Liver (tissue), 9 donors: ENCODE results near the gene ATG4C. TPM values are rescaled to one million over a fixed set of nuclear protein-coding genes. Genes with fewer than 3 reads are reported as not detected.
A peak's percentile ranks its signal among the peaks of the same experiment; 100 is the strongest.

Source experiments
- DNase-seq: peaks from one replicate; pipeline ENCODE4 v3.0.0-alpha.2; 2017; ENCODE audit warnings: low spot score
- H3K27ac ChIP-seq, 2 donors: one replicate each; pipeline ENCODE4 v1.7.0; 2013; ENCODE audit warnings: inconsistent platforms in 2 of 2, low read length in 2 of 2, control low read depth in 1 of 2, low read depth in 1 of 2, mild to moderate bottlenecking in 1 of 2
- H3K27me3 ChIP-seq, 4 donors: one replicate each; pipeline versions ENCODE4 v1.6.1 to v1.7.0; 2013; ENCODE audit warnings: low read length in 3 of 4, inconsistent platforms in 1 of 4, mild to moderate bottlenecking in 1 of 4, moderate library complexity in 1 of 4; ENCODE audit not compliant: control insufficient read depth in 4 of 4, insufficient read depth in 4 of 4
- H3K36me3 ChIP-seq, 4 donors: one replicate each; pipeline versions ENCODE4 v1.6.1 to v1.7.0; 2013; ENCODE audit warnings: low read length in 3 of 4, mild to moderate bottlenecking in 3 of 4, low read depth in 1 of 4, moderate library complexity in 1 of 4; ENCODE audit not compliant: control insufficient read depth in 4 of 4, insufficient read depth in 3 of 4
- H3K4me1 ChIP-seq, 4 donors: one replicate each; pipeline versions ENCODE4 v1.6.1 to v1.7.0; 2013; ENCODE audit warnings: low read length in 3 of 4, mild to moderate bottlenecking in 3 of 4, moderate library complexity in 1 of 4; ENCODE audit not compliant: control insufficient read depth in 4 of 4, insufficient read depth in 4 of 4
- H3K4me3 ChIP-seq, 3 donors: one replicate each; pipeline versions ENCODE4 v1.6.1 to v1.7.0; 2013; ENCODE audit warnings: low read length in 3 of 3, control low read depth in 1 of 3, low read depth in 1 of 3, mild to moderate bottlenecking in 1 of 3
- H3K9ac ChIP-seq, 2 donors: one replicate each; pipeline ENCODE4 v1.7.0; 2013; ENCODE audit warnings: low read length in 2 of 2, mild to moderate bottlenecking in 2 of 2, moderate library complexity in 2 of 2, control low read depth in 1 of 2, low read depth in 1 of 2
- H3K9me3 ChIP-seq, 4 donors: one replicate each; pipeline versions ENCODE4 v1.6.1 to v1.7.0; 2013; ENCODE audit warnings: low read length in 3 of 4; ENCODE audit not compliant: control insufficient read depth in 4 of 4
- EGR1 ChIP-seq, 2 donors: IDR thresholded peaks; 2 replicates each; pipeline ENCODE4 v1.6.1; 2016 to 2018; ENCODE audit warnings: antibody characterized with exemption in 2 of 2, low read depth in 2 of 2
- FOXA1 ChIP-seq: IDR thresholded peaks from 2 replicates; pipeline ENCODE4 v1.6.1; 2016; ENCODE audit warnings: antibody characterized with exemption
- FOXA2 ChIP-seq: IDR thresholded peaks from 2 replicates; pipeline ENCODE4 v1.6.1; 2016; ENCODE audit warnings: antibody characterized with exemption
- GABPA ChIP-seq, 2 donors: IDR thresholded peaks in 1 of 2; conservative IDR thresholded peaks in 1 of 2; 2 replicates each; pipeline ENCODE4 v1.6.1; 2016; ENCODE audit warnings: antibody characterized with exemption in 2 of 2, mild to moderate bottlenecking in 1 of 2, moderate library complexity in 1 of 2
- HNF4A ChIP-seq, 2 donors: conservative IDR thresholded peaks; 2 replicates each; pipeline ENCODE4 v1.6.1; 2016; ENCODE audit warnings: antibody characterized with exemption in 2 of 2, mild to moderate bottlenecking in 2 of 2
- HNF4G ChIP-seq: IDR thresholded peaks from 2 replicates; pipeline ENCODE4 v1.6.1; 2016; ENCODE audit warnings: antibody characterized with exemption
- JUND ChIP-seq, 2 donors: IDR thresholded peaks; 2 replicates each; pipeline ENCODE4 v1.6.1; 2016; ENCODE audit warnings: antibody characterized with exemption in 2 of 2
- MAX ChIP-seq: IDR thresholded peaks from 2 replicates; pipeline ENCODE4 v1.6.1; 2016; ENCODE audit warnings: antibody characterized with exemption
- NR2F2 ChIP-seq: IDR thresholded peaks from 2 replicates; pipeline ENCODE4 v1.6.1; 2016; ENCODE audit warnings: antibody characterized with exemption
- RAD21 ChIP-seq, 2 donors: IDR thresholded peaks; 2 replicates each; pipeline ENCODE4 v1.6.1; 2016; ENCODE audit warnings: antibody characterized with exemption in 2 of 2, mild to moderate bottlenecking in 2 of 2
- RXRA ChIP-seq, 2 donors: IDR thresholded peaks; 2 replicates each; pipeline ENCODE4 v1.6.1; 2017 to 2018; ENCODE audit warnings: antibody characterized with exemption in 2 of 2, mild to moderate bottlenecking in 1 of 2
- SP1 ChIP-seq: IDR thresholded peaks from 2 replicates; pipeline ENCODE4 v1.6.1; 2018; ENCODE audit warnings: antibody characterized with exemption, mild to moderate bottlenecking
- TAF1 ChIP-seq: conservative IDR thresholded peaks from 2 replicates; pipeline ENCODE4 v1.6.1; 2016; ENCODE audit warnings: antibody characterized with exemption, mild to moderate bottlenecking
- YY1 ChIP-seq: IDR thresholded peaks from 2 replicates; pipeline ENCODE4 v1.6.1; 2016; ENCODE audit warnings: antibody characterized with exemption, mild to moderate bottlenecking
- ZBTB33 ChIP-seq: IDR thresholded peaks from 2 replicates; pipeline ENCODE4 v1.6.1; 2016; ENCODE audit warnings: antibody characterized with exemption
- WGBS: extraction: QIAGEN DNeasy Blood & Tissue Kit; methylation state at CpG from one replicate; pipeline ENCODE4 v1.1.7; 2013; 5-methylcytosine and 5-hydroxymethylcytosine counted together
- polyA plus RNA-seq, 2 donors: library from polyadenylated mRNA; stranded (reverse) in 1 of 2; unstranded in 1 of 2; fragments of 200-250 nt in 1 of 2; fragments of >200 nt in 1 of 2; fragmentation: Nextera tagmentation in 1 of 2; extraction: Ambion mirVana in 1 of 2; gene quantifications; one replicate each; pipeline versions ENCODE4 v1.2.1 to v1.2.3, GENCODE V29; 2013 to 2015
- total RNA-seq, 2 donors: library from RNA; depleted of rRNA; stranded (reverse); fragments of >200 nt; gene quantifications; one replicate each; pipeline ENCODE4 v1.2.3, GENCODE V29; 2014
- TF ChIP-seq, protein P1 (sequence below): IDR thresholded peaks from 2 replicates; pipeline ENCODE4 v1.6.1; 2016; ENCODE audit warnings: antibody characterized with exemption
- TF ChIP-seq, protein P2 (sequence below): IDR thresholded peaks from 2 replicates; pipeline ENCODE4 v1.6.1; 2016; ENCODE audit warnings: antibody characterized with exemption, mild to moderate bottlenecking
- donor health status: healthy.
- donor health status: healthy.
- donor health status: healthy.
- donor health status: healthy.
- donor health status: healthy.

Gene ATG4C
- total and polyA plus RNA-seq, 4 donors, result 3.8 to 8.4 (median 5.2) TPM

GRCh38 chr1:62905872-62906271 is 121.9 kb downstream of the ATG4C start (continued):
- TF ChIP-seq, protein P1, sequence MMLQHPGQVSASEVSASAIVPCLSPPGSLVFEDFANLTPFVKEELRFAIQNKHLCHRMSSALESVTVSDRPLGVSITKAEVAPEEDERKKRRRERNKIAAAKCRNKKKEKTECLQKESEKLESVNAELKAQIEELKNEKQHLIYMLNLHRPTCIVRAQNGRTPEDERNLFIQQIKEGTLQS, result no peak
- no peak for TF ChIP-seq GABPA (IDR thresholded peaks at IDR 0.05 in 1 of 2, conservative IDR thresholded peaks at IDR 0.05 in 1 of 2)

DNA sequence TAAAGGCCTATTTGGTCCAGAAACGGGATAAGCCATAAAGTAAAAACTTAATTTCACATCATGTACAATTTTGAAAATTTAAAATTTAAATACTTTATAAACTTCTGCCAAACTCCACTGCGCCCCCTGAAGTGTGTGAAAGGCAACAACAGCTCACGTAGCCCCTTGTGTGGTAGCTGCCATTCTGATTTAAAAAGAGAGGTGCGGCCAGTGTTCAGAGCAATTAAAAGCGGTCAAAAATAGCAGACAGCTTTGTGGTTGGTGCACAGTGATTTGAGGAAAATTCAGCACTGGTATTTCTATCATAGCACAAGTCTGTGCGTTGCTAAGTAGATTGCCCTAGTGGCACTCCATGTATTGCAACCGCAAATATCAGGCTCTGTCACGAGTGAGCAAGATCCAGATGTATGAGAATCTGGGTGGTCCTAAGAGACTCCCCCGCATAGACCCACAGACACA is 122.5 kb downstream of the ATG4C start:
- no peak for DNase-seq

GRCh38 chr1:62908168-62908695 is 124.3 kb downstream of the ATG4C start:
- Histone ChIP-seq H3K27me3 (no peaks in the 10 kb centered on the region), H3K9ac (no peak overlapping the region), H3K9me3 (no peaks in the 10 kb centered on the region), H3K36me3 (no peaks in the 10 kb centered on the region), H3K4me3 (no peak overlapping the region), H3K27ac (no peak overlapping the region), H3K4me1 (no peaks in the 10 kb centered on the region)
- TF ChIP-seq GABPA (IDR thresholded peaks at IDR 0.05 in 1 of 2, conservative IDR thresholded peaks at IDR 0.05 in 1 of 2), result no peak
- no peak for TF ChIP-seq ZBTB33
- no peak for TF ChIP-seq EGR1 (IDR thresholded peaks at IDR 0.05; ENCODE audit: low read depth in 2 of 2)
- TF ChIP-seq HNF4A (conservative IDR thresholded peaks at IDR 0.05), result no peak
- no peak for TF ChIP-seq HNF4G
- TF ChIP-seq RXRA (IDR thresholded peaks at IDR 0.05), result no peak
- no peak for TF ChIP-seq YY1
- TF ChIP-seq NR2F2, result no peak
- TF ChIP-seq, protein P2, sequence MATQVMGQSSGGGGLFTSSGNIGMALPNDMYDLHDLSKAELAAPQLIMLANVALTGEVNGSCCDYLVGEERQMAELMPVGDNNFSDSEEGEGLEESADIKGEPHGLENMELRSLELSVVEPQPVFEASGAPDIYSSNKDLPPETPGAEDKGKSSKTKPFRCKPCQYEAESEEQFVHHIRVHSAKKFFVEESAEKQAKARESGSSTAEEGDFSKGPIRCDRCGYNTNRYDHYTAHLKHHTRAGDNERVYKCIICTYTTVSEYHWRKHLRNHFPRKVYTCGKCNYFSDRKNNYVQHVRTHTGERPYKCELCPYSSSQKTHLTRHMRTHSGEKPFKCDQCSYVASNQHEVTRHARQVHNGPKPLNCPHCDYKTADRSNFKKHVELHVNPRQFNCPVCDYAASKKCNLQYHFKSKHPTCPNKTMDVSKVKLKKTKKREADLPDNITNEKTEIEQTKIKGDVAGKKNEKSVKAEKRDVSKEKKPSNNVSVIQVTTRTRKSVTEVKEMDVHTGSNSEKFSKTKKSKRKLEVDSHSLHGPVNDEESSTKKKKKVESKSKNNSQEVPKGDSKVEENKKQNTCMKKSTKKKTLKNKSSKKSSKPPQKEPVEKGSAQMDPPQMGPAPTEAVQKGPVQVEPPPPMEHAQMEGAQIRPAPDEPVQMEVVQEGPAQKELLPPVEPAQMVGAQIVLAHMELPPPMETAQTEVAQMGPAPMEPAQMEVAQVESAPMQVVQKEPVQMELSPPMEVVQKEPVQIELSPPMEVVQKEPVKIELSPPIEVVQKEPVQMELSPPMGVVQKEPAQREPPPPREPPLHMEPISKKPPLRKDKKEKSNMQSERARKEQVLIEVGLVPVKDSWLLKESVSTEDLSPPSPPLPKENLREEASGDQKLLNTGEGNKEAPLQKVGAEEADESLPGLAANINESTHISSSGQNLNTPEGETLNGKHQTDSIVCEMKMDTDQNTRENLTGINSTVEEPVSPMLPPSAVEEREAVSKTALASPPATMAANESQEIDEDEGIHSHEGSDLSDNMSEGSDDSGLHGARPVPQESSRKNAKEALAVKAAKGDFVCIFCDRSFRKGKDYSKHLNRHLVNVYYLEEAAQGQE, result no peak
- no peak for TF ChIP-seq FOXA1
- TF ChIP-seq, protein P1, result no peak
- no peak for TF ChIP-seq TAF1
- no peak for TF ChIP-seq JUND (IDR thresholded peaks at IDR 0.05)
- no peak for TF ChIP-seq MAX
- TF ChIP-seq SP1, result no peak
- no peak for TF ChIP-seq FOXA2
- no peak for TF ChIP-seq RAD21 (IDR thresholded peaks at IDR 0.05)
- 40% methylated on average over 2 of the region's 2 CpGs for WGBS
- no peak for DNase-seq

More for the DNA sequence above, 122.5 kb downstream of the ATG4C start:
- no peaks in the 10 kb centered on the region for H3K9me3 ChIP-seq
- H3K27me3 ChIP-seq, result peaks cover 0 to 2% (median 0%) of the 10 kb centered on the region in 4 donors
- no peaks in the 10 kb centered on the region for H3K36me3 ChIP-seq
- no peak for TF ChIP-seq RXRA (IDR thresholded peaks at IDR 0.05)
- peak in 1 of 2 donors; percentile 24 for TF ChIP-seq RAD21 (IDR thresholded peaks at IDR 0.05)
- WGBS, result 70% methylated on average over 9 of the region's 9 CpGs
- H3K9ac ChIP-seq, result no peak overlapping the region
- no peak overlapping the region for H3K27ac ChIP-seq
- H3K4me1 ChIP-seq, result no peaks in the 10 kb centered on the region
- H3K4me3 ChIP-seq, result no peak overlapping the region
